Kidney (tissue), 14 donors: Measurements from ENCODE around the gene CACNA1A. TPM values are rescaled to one million over a fixed set of nuclear protein-coding genes. Genes with fewer than 3 reads are reported as not detected.
A peak's percentile ranks its signal among the peaks of the same experiment; 100 is the strongest.

Experiments used
- DNase-seq, 5 donors: peaks; one replicate each; pipeline ENCODE4 v3.0.0-alpha.2; 2013 to 2020
- FAIRE-seq: peaks from 2 replicates; lab custom pipeline; 2012; peaks lifted over from hg19 to GRCh38; lab: Jason Lieb, UNC
- H3K27ac ChIP-seq, 2 donors: one replicate each; pipeline ENCODE4 v1.7.0; 2013; ENCODE audit warnings: low read depth in 2 of 2, low read length in 2 of 2, inconsistent platforms in 1 of 2
- H3K27me3 ChIP-seq: one replicate; pipeline ENCODE4 v1.7.1; 2013; ENCODE audit warnings: low read length, inconsistent platforms; ENCODE audit not compliant: control insufficient read depth, insufficient read depth
- H3K36me3 ChIP-seq, 3 donors: one replicate each; pipeline versions ENCODE4 v1.7.0 to v1.7.1; 2013; ENCODE audit warnings: low read length in 3 of 3, control low read depth in 1 of 3, inconsistent platforms in 1 of 3; ENCODE audit not compliant: insufficient read depth in 3 of 3, control insufficient read depth in 2 of 3
- H3K4me1 ChIP-seq, 3 donors: one replicate each; pipeline versions ENCODE4 v1.7.0 to v1.7.1; 2013; ENCODE audit warnings: low read length in 3 of 3, inconsistent platforms in 1 of 3, low read depth in 1 of 3; ENCODE audit not compliant: control insufficient read depth in 2 of 3, insufficient read depth in 2 of 3
- H3K4me3 ChIP-seq, 3 donors: one replicate each; pipeline versions ENCODE4 v1.7.0 to v1.8.1; 2013; ENCODE audit warnings: low read length in 3 of 3, control low read depth in 1 of 3, inconsistent platforms in 1 of 3
- H3K9ac ChIP-seq, 3 donors: one replicate each; pipeline versions ENCODE4 v1.7.0 to v1.7.1; 2013; ENCODE audit warnings: low read length in 3 of 3, control low read depth in 1 of 3, inconsistent platforms in 1 of 3
- H3K9me3 ChIP-seq, 3 donors: one replicate each; pipeline versions ENCODE4 v1.7.0 to v1.7.1; 2013; ENCODE audit warnings: low read length in 3 of 3, control low read depth in 1 of 3, inconsistent platforms in 1 of 3; ENCODE audit not compliant: control insufficient read depth in 2 of 3, insufficient read depth in 1 of 3
- intact Hi-C: fragments of 100-400 bp; cut with DNase I; formaldehyde crosslinking; loops from one replicate; pipeline ENCODE4 v1.11.1; 2022
- polyA plus RNA-seq: library from polyadenylated mRNA; stranded (reverse); fragments of 350-450 nt; fragmentation: Illumina TruSeq; extraction: RNeasy Lipid Tissue Mini Kit (QIAGEN cat#74804); gene quantifications from one replicate; pipeline ENCODE4 v1.2.3, GENCODE V29; 2014; ENCODE audit warnings: low read depth, low replicate concordance; ENCODE audit not compliant: insufficient read depth
- total RNA-seq: library from RNA; stranded (reverse); fragmentation: NEBNext Ultra II Directional; extraction: Animal tissue kit (Norgen Biotek cat#: 25700); gene quantifications from one replicate; pipeline ENCODE4 v1.2.1, GENCODE V29; 2021
- TF ChIP-seq, protein P1 (sequence below): IDR thresholded peaks from 3 replicates; pipeline ENCODE4 v1.5.1; 2012; ENCODE audit warnings: mild to moderate bottlenecking, moderate library complexity, borderline replicate concordance; ENCODE audit not compliant: insufficient read depth; ENCODE audit errors: extremely low read depth
- donor health status: control.
- donor health status: control.
- donor health status: control.
- donor health status: control.
- donor health status: control.
- donor health status: DM: yes; HTN: yes; CAD: no.
- donor health status: Normal renal cell carcinoma (clear cell type).

CACNA1A gene
- total and polyA plus RNA-seq, 2 donors from 2014 or later: 0.30 to 1.7 TPM

DNA sequence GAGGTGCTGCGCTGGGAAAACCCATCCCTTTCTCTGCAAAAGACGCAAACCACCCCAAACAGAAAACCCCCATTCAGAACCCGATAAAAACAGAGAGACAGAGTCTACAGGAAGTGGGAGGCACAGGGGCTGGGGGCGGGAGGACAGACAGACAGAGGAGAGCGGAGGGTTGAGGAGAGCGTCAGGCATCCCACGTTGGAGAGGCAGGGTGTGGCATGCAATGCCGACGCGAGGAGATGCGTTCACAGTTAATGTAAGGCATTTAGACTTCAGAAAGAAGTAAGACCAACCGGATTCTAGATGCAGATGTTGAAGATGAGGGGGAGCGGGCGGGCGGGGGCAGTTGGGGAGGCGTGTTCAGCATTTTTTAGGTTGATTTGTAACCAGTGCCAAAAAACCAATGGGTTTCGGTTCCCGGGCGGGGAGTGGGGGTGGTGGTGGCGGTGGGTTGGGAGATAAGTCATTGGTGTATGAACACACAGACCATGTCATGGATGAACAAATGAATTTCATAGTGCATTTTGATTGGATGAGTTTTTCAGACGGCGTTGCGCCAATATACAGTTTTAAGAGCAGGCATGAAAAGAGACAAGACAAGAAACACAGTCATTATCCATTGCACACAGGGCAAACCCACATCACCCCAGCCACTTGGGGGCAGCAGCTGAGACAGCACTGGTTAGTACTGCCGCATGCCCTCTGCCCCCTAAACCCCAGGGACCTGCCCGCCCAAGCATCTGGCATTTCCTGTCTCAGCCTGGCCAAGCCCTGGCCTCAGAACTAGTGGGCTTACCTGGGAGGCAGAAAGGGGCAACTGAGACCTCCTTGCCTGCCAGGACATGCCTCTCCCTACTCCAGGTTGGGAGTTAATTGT lies 264.8 kb downstream of the CACNA1A start:
- H3K4me3 ChIP-seq: no peak overlapping the region
- H3K36me3 ChIP-seq: no peaks in the 10 kb centered on the region
- peaks cover 0 to 3% (median 0%) of the 10 kb centered on the region in 3 donors for H3K9me3 ChIP-seq
- no peak overlapping the region for H3K9ac ChIP-seq
- FAIRE-seq (no peak), DNase-seq (no peak)
- H3K4me1 ChIP-seq: no peaks in the 10 kb centered on the region
- intact Hi-C loops: no loop called here
- TF ChIP-seq, protein P1, sequence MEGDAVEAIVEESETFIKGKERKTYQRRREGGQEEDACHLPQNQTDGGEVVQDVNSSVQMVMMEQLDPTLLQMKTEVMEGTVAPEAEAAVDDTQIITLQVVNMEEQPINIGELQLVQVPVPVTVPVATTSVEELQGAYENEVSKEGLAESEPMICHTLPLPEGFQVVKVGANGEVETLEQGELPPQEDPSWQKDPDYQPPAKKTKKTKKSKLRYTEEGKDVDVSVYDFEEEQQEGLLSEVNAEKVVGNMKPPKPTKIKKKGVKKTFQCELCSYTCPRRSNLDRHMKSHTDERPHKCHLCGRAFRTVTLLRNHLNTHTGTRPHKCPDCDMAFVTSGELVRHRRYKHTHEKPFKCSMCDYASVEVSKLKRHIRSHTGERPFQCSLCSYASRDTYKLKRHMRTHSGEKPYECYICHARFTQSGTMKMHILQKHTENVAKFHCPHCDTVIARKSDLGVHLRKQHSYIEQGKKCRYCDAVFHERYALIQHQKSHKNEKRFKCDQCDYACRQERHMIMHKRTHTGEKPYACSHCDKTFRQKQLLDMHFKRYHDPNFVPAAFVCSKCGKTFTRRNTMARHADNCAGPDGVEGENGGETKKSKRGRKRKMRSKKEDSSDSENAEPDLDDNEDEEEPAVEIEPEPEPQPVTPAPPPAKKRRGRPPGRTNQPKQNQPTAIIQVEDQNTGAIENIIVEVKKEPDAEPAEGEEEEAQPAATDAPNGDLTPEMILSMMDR: no peak
- H3K27me3 ChIP-seq: no peaks in the 10 kb centered on the region
- H3K27ac ChIP-seq: no peak overlapping the region

- TF ChIP-seq, protein P1: no peak
- H3K9ac ChIP-seq: no peak overlapping the region
Observed at GRCh38 chr19:13240312-13241022, 265.8 kb downstream of the CACNA1A start.

DNA sequence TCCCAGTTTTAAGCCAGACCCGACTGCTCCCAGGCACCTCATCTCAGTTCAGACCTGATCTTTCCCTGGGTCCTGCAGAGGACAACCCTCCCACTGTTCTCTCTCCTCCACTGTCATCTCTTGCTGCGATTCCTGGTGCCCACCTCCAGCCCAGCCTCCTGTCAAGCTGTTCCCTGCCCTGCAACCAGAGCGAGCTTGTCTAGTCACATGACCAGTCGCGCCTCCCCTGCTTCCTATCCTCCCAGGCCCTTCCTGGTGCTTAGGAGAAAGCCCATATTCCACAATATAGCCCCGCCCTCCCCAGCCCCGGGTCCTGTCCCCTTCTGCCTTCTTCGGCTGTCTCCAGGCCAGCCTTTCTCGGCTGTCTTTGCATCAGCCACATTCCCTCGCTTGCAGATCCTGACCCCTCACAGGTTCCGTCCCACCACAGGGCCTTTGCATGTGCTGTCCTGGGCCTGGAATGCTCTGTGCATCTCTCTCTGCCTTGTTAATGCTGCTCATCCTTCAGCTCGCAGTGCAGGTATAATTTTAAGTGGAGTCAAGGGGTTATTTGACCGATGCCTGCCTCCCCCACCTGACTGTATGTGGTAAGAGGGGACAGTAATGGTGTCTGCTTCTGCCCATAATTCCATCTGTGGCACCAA lies 267.3 kb downstream of the CACNA1A start:
- Histone ChIP-seq H3K27me3 (no peaks in the 10 kb centered on the region), H3K9ac (no peak overlapping the region), H3K9me3 (peaks cover 0 to 5% (median 3%) of the 10 kb centered on the region in 3 donors), H3K27ac (no peak overlapping the region), H3K4me3 (no peak overlapping the region), H3K36me3 (no peaks in the 10 kb centered on the region), H3K4me1 (no peaks in the 10 kb centered on the region)
- DNase-seq (no peak), FAIRE-seq (no peak)
- TF ChIP-seq, protein P1: no peak
- intact Hi-C loops: no loop called here

More at GRCh38 chr19:13240312-13241022, 265.8 kb downstream of the CACNA1A start:
- no peaks in the 10 kb centered on the region for H3K4me1 ChIP-seq
- no peak for DNase-seq
- no peaks in the 10 kb centered on the region for H3K36me3 ChIP-seq
- H3K9me3 ChIP-seq: peaks cover 0 to 3% (median 2%) of the 10 kb centered on the region in 3 donors
- no peak for FAIRE-seq
- no peaks in the 10 kb centered on the region for H3K27me3 ChIP-seq
- peak overlapping the region in 1 of 3 donors; percentile 30 for H3K4me3 ChIP-seq
- intact Hi-C loops: no loop called here
- no peak overlapping the region for H3K27ac ChIP-seq
